ENCODE results near the gene AQP6.
"Not testable (repeated sequence)": the region's sequence is repeated elsewhere in the genome, so short reads cannot be mapped to it uniquely, and the experiment has no call there.

Gene AQP6

GRCh38 chr12:49987625-49988303 is 15.0 kb downstream of the AQP6 start:
- H3K27ac ChIP-seq (ENCODE audit: insufficient read depth in 1 of 2, low read depth in 1 of 2, low read length in 2 of 2, poor library complexity in 1 of 2, severe bottlenecking in 2 of 2), result no peak overlapping the region
- no peaks in the 10 kb centered on the region for H3K27me3 ChIP-seq (replicated peaks in 2 of 5; ENCODE audit: control insufficient read depth in 4 of 5, insufficient read depth in 5 of 5, low read length in 4 of 5)
- peaks cover 0 to 17% (median 11%) of the 10 kb centered on the region in 4 experiments for H3K4me1 ChIP-seq (ENCODE audit: control extremely low read depth in 1 of 4, control insufficient read depth in 4 of 4, insufficient read depth in 4 of 4, low read length in 3 of 4)
- peaks cover 10 to 48% (median 26%) of the 10 kb centered on the region in 4 experiments for H3K36me3 ChIP-seq (ENCODE audit: control insufficient read depth in 4 of 4, insufficient read depth in 4 of 4, low read length in 3 of 4)
- DNase-seq, result no peak
- POLR2A ChIA-PET, result no interaction called here
- H3K4me3 ChIP-seq (ENCODE audit: control insufficient read depth in 1 of 7, extremely low read depth in 1 of 7, insufficient read depth in 4 of 7, low read depth in 2 of 7, low read length in 6 of 7), result no peak overlapping the region
- CTCF ChIA-PET, result interaction anchor here (1.6 kb wide), 1 partner anchor 52 kb away, joined by 3 read pairs; no protein-coding TSS in a partner anchor
- WGBS (ENCODE audit: insufficient coverage), result 100% methylated on average over 4 of the region's 4 CpGs
- no peaks in the 10 kb centered on the region for H3K9me3 ChIP-seq (ENCODE audit: control extremely low read depth in 1 of 5, control insufficient read depth in 4 of 5, insufficient read depth in 2 of 5, low read depth in 1 of 5, low read length in 4 of 5)

- H3K4me3 ChIP-seq (ENCODE audit: control insufficient read depth in 1 of 7, extremely low read depth in 1 of 7, insufficient read depth in 4 of 7, low read depth in 2 of 7, low read length in 6 of 7); H3K9me3 ChIP-seq (ENCODE audit: control extremely low read depth in 1 of 5, control insufficient read depth in 4 of 5, insufficient read depth in 2 of 5, low read depth in 1 of 5, low read length in 4 of 5); H3K27me3 ChIP-seq (replicated peaks in 2 of 5; ENCODE audit: control insufficient read depth in 4 of 5, insufficient read depth in 5 of 5, low read length in 4 of 5); DNase-seq; H3K27ac ChIP-seq (ENCODE audit: insufficient read depth in 1 of 2, low read depth in 1 of 2, low read length in 2 of 2, poor library complexity in 1 of 2, severe bottlenecking in 2 of 2); POLR2A ChIA-PET; H3K4me1 ChIP-seq (ENCODE audit: control extremely low read depth in 1 of 4, control insufficient read depth in 4 of 4, insufficient read depth in 4 of 4, low read length in 3 of 4): not testable (repeated sequence)
- peaks cover 14 to 63% (median 38%) of the 10 kb centered on the region in 4 experiments for H3K36me3 ChIP-seq (ENCODE audit: control insufficient read depth in 4 of 4, insufficient read depth in 4 of 4, low read length in 3 of 4)
- WGBS (ENCODE audit: insufficient coverage), result no CpG with 5 or more reads among the region's 2 CpGs
- CTCF ChIA-PET, result interaction anchor here (1.1 to 5.9 kb wide), 5 partner anchors 11 to 119 kb away, joined by 3 to 34 read pairs (median 3); no protein-coding TSS in a partner anchor
Observed at GRCh38 chr12:49989400-49989799, 16.7 kb downstream of the AQP6 start.

DNA sequence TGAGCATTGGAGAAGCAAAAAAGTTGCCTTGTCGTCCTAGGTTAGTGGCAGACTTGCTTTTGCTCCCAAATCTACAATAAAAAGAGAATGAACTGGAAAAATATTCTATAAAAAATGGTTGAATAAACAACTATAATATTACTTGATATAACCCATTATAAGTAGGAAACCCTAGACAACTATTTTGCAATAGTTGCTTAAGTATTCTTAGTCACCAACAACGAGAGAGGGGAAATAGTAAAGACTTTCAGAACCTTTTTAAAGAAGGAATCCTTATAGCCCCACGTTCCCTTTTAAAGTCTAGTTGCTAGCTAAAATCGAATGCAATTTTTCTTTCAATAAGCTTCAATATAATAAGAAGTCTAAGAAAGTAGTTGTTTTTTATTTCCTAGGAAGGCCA is 17.5 kb downstream of the AQP6 start:
- no peak for DNase-seq
- no peaks in the 10 kb centered on the region for H3K27me3 ChIP-seq (replicated peaks in 2 of 5; ENCODE audit: control insufficient read depth in 4 of 5, insufficient read depth in 5 of 5, low read length in 4 of 5)
- no CpG with 5 or more reads among the region's 4 CpGs for WGBS (ENCODE audit: insufficient coverage)
- no peaks in the 10 kb centered on the region for H3K4me1 ChIP-seq (ENCODE audit: control extremely low read depth in 1 of 4, control insufficient read depth in 4 of 4, insufficient read depth in 4 of 4, low read length in 3 of 4)
- H3K9me3 ChIP-seq (ENCODE audit: control extremely low read depth in 1 of 5, control insufficient read depth in 4 of 5, insufficient read depth in 2 of 5, low read depth in 1 of 5, low read length in 4 of 5), result no peaks in the 10 kb centered on the region
- no peak overlapping the region for H3K4me3 ChIP-seq (ENCODE audit: control insufficient read depth in 1 of 7, extremely low read depth in 1 of 7, insufficient read depth in 4 of 7, low read depth in 2 of 7, low read length in 6 of 7)
- H3K36me3 ChIP-seq (ENCODE audit: control insufficient read depth in 4 of 4, insufficient read depth in 4 of 4, low read length in 3 of 4), result peaks cover 14 to 71% (median 42%) of the 10 kb centered on the region in 4 experiments
- POLR2A ChIA-PET, result no interaction called here
- CTCF ChIA-PET, result interaction anchor here (0.8 to 5.9 kb wide), 5 partner anchors 12 to 84 kb away, joined by 3 to 34 read pairs (median 3); no protein-coding TSS in a partner anchor
- no peak overlapping the region for H3K27ac ChIP-seq (ENCODE audit: insufficient read depth in 1 of 2, low read depth in 1 of 2, low read length in 2 of 2, poor library complexity in 1 of 2, severe bottlenecking in 2 of 2)

GRCh38 chr12:49998453-49998852 is 25.7 kb downstream of the AQP6 start:
- H3K27ac ChIP-seq (ENCODE audit: insufficient read depth in 1 of 2, low read depth in 1 of 2, low read length in 2 of 2, poor library complexity in 1 of 2, severe bottlenecking in 2 of 2), result no peak overlapping the region
- H3K36me3 ChIP-seq (ENCODE audit: control insufficient read depth in 4 of 4, insufficient read depth in 4 of 4, low read length in 3 of 4), result peaks cover 18 to 77% (median 50%) of the 10 kb centered on the region in 4 experiments
- H3K9me3 ChIP-seq (ENCODE audit: control extremely low read depth in 1 of 5, control insufficient read depth in 4 of 5, insufficient read depth in 2 of 5, low read depth in 1 of 5, low read length in 4 of 5), result no peaks in the 10 kb centered on the region
- H3K4me3 ChIP-seq (ENCODE audit: control insufficient read depth in 1 of 7, extremely low read depth in 1 of 7, insufficient read depth in 4 of 7, low read depth in 2 of 7, low read length in 6 of 7), result no peak overlapping the region
- WGBS (ENCODE audit: insufficient coverage), result no CpG with 5 or more reads among the region's 2 CpGs
- no peaks in the 10 kb centered on the region for H3K4me1 ChIP-seq (ENCODE audit: control extremely low read depth in 1 of 4, control insufficient read depth in 4 of 4, insufficient read depth in 4 of 4, low read length in 3 of 4)
- CTCF ChIA-PET, result interaction anchor here (1.2 to 1.5 kb wide), 2 partner anchors 15 to 31 kb away, joined by 3 to 6 read pairs; no protein-coding TSS in a partner anchor
- DNase-seq, result no peak
- POLR2A ChIA-PET, result no interaction called here
- H3K27me3 ChIP-seq (replicated peaks in 2 of 5; ENCODE audit: control insufficient read depth in 4 of 5, insufficient read depth in 5 of 5, low read length in 4 of 5), result no peaks in the 10 kb centered on the region

- no CpG with 5 or more reads among the region's 2 CpGs for WGBS (ENCODE audit: insufficient coverage)
- ChIA-PET POLR2A (no interaction called here), CTCF (interaction anchor here (0.7 to 3.2 kb wide), 5 partner anchors 10 to 37 kb away, joined by 3 to 12 read pairs (median 3); no protein-coding TSS in a partner anchor)
- no peaks in the 10 kb centered on the region for H3K4me1 ChIP-seq (ENCODE audit: control extremely low read depth in 1 of 4, control insufficient read depth in 4 of 4, insufficient read depth in 4 of 4, low read length in 3 of 4)
- DNase-seq, result no peak
- H3K27ac ChIP-seq (ENCODE audit: insufficient read depth in 1 of 2, low read depth in 1 of 2, low read length in 2 of 2, poor library complexity in 1 of 2, severe bottlenecking in 2 of 2), result no peak overlapping the region
- H3K4me3 ChIP-seq (ENCODE audit: control insufficient read depth in 1 of 7, extremely low read depth in 1 of 7, insufficient read depth in 4 of 7, low read depth in 2 of 7, low read length in 6 of 7), result no peak overlapping the region
- H3K9me3 ChIP-seq (ENCODE audit: control extremely low read depth in 1 of 5, control insufficient read depth in 4 of 5, insufficient read depth in 2 of 5, low read depth in 1 of 5, low read length in 4 of 5), result no peaks in the 10 kb centered on the region
- H3K36me3 ChIP-seq (ENCODE audit: control insufficient read depth in 4 of 4, insufficient read depth in 4 of 4, low read length in 3 of 4), result peaks cover 22 to 73% (median 41%) of the 10 kb centered on the region in 4 experiments
- H3K27me3 ChIP-seq (replicated peaks in 2 of 5; ENCODE audit: control insufficient read depth in 4 of 5, insufficient read depth in 5 of 5, low read length in 4 of 5), result no peaks in the 10 kb centered on the region
Observed at GRCh38 chr12:50003595-50003994, 30.8 kb downstream of the AQP6 start.

DNA sequence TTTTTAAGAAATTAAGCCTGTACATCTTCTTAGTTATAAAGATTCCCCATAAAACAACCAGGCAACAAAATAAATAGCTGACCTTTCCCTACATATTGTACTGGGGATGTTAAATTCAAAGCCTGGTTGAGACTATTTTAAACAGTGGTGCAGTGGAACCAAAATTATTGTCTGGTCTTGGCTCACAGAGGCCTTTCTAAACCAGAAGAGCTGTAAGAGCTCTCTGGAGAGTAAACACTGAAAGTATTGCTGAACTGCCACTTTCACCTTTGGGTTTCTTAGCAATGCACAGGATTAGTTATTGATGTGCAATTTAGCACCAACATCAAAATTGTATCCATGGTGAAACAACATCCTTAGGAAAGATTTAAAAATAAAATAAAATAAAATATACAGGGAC is 31.9 kb downstream of the AQP6 start:
- peaks cover 18 to 66% (median 34%) of the 10 kb centered on the region in 4 experiments for H3K36me3 ChIP-seq (ENCODE audit: control insufficient read depth in 4 of 4, insufficient read depth in 4 of 4, low read length in 3 of 4)
- no peaks in the 10 kb centered on the region for H3K9me3 ChIP-seq (ENCODE audit: control extremely low read depth in 1 of 5, control insufficient read depth in 4 of 5, insufficient read depth in 2 of 5, low read depth in 1 of 5, low read length in 4 of 5)
- H3K27ac ChIP-seq (ENCODE audit: insufficient read depth in 1 of 2, low read depth in 1 of 2, low read length in 2 of 2, poor library complexity in 1 of 2, severe bottlenecking in 2 of 2), result no peak overlapping the region
- H3K27me3 ChIP-seq (replicated peaks in 2 of 5; ENCODE audit: control insufficient read depth in 4 of 5, insufficient read depth in 5 of 5, low read length in 4 of 5), result no peaks in the 10 kb centered on the region
- no peaks in the 10 kb centered on the region for H3K4me1 ChIP-seq (ENCODE audit: control extremely low read depth in 1 of 4, control insufficient read depth in 4 of 4, insufficient read depth in 4 of 4, low read length in 3 of 4)
- no peak for DNase-seq
- ChIA-PET POLR2A (no interaction called here), CTCF (interaction anchor here (1.2 to 3.2 kb wide), 3 partner anchors 16 to 38 kb away, joined by 3 to 12 read pairs (median 5); no protein-coding TSS in a partner anchor)
- no peak overlapping the region for H3K4me3 ChIP-seq (ENCODE audit: control insufficient read depth in 1 of 7, extremely low read depth in 1 of 7, insufficient read depth in 4 of 7, low read depth in 2 of 7, low read length in 6 of 7)

- ChIA-PET CTCF (interaction anchor here (1.8 to 3.2 kb wide), 2 partner anchors 16 to 38 kb away, joined by 5 to 12 read pairs; no protein-coding TSS in a partner anchor), POLR2A (no interaction called here)
- Histone ChIP-seq H3K9me3 (ENCODE audit: control extremely low read depth in 1 of 5, control insufficient read depth in 4 of 5, insufficient read depth in 2 of 5, low read depth in 1 of 5, low read length in 4 of 5) (no peaks in the 10 kb centered on the region), H3K27ac (ENCODE audit: insufficient read depth in 1 of 2, low read depth in 1 of 2, low read length in 2 of 2, poor library complexity in 1 of 2, severe bottlenecking in 2 of 2) (no peak overlapping the region), H3K36me3 (ENCODE audit: control insufficient read depth in 4 of 4, insufficient read depth in 4 of 4, low read length in 3 of 4) (peaks cover 18 to 65% (median 32%) of the 10 kb centered on the region in 4 experiments), H3K27me3 (replicated peaks in 2 of 5; ENCODE audit: control insufficient read depth in 4 of 5, insufficient read depth in 5 of 5, low read length in 4 of 5) (no peaks in the 10 kb centered on the region), H3K4me1 (ENCODE audit: control extremely low read depth in 1 of 4, control insufficient read depth in 4 of 4, insufficient read depth in 4 of 4, low read length in 3 of 4) (no peaks in the 10 kb centered on the region), H3K4me3 (ENCODE audit: control insufficient read depth in 1 of 7, extremely low read depth in 1 of 7, insufficient read depth in 4 of 7, low read depth in 2 of 7, low read length in 6 of 7) (no peak overlapping the region)
- DNase-seq, result no peak
- 100% methylated on average over 3 of the region's 3 CpGs for WGBS (ENCODE audit: insufficient coverage)
Observed at GRCh38 chr12:50005175-50005574, 32.4 kb downstream of the AQP6 start.
